NCI-H774 (cell line): ENCODE measurements around the gene MEAF6.

Source experiments
- DNase-seq: peaks from one replicate; lab custom pipeline; 2025; lab: John Stamatoyannopoulos, UW

MEAF6 gene

GRCh38 chr1:37473431-37474045 lies 41.0 kb downstream of the MEAF6 start:
- DNase-seq = no peak

- no peak for DNase-seq
Measured at GRCh38 chr1:37472994-37473393, 41.6 kb downstream of the MEAF6 start.

- no peak for DNase-seq
Measured at GRCh38 chr1:37472281-37472680, 42.3 kb downstream of the MEAF6 start.

GRCh38 chr1:37471345-37472231 lies 43.0 kb downstream of the MEAF6 start:
- DNase-seq = peak; percentile 21

- DNase-seq = no peak
Measured at GRCh38 chr1:37469386-37469785, 45.2 kb downstream of the MEAF6 start.

- DNase-seq = no peak
Measured at GRCh38 chr1:37468037-37468436, 46.5 kb downstream of the MEAF6 start.

- DNase-seq = no peak
Measured at GRCh38 chr1:37465593-37466517, 48.7 kb downstream of the MEAF6 start.

- DNase-seq = no peak
Measured at GRCh38 chr1:37464443-37464842, 50.1 kb downstream of the MEAF6 start.

- DNase-seq = no peak
Measured at GRCh38 chr1:37461698-37462436, 52.7 kb downstream of the MEAF6 start.

GRCh38 chr1:37458551-37458950 lies 56.0 kb downstream of the MEAF6 start:
- DNase-seq = no peak

- DNase-seq = no peak
Measured at GRCh38 chr1:37456614-37457013, 58.0 kb downstream of the MEAF6 start.

- no peak for DNase-seq
Measured at GRCh38 chr1:37455516-37455915, 59.0 kb downstream of the MEAF6 start.

GRCh38 chr1:37453647-37454046 lies 60.9 kb downstream of the MEAF6 start:
- no peak for DNase-seq

- no peak for DNase-seq
Measured at GRCh38 chr1:37452416-37452815, 62.1 kb downstream of the MEAF6 start.

GRCh38 chr1:37449936-37450335 lies 64.6 kb downstream of the MEAF6 start:
- no peak for DNase-seq

GRCh38 chr1:37448691-37449417 lies 65.7 kb downstream of the MEAF6 start:
- no peak for DNase-seq

- DNase-seq = no peak
Measured at GRCh38 chr1:37448185-37448584, 66.4 kb downstream of the MEAF6 start.

GRCh38 chr1:37446874-37447273 lies 67.7 kb downstream of the MEAF6 start:
- no peak for DNase-seq

- DNase-seq = no peak
Measured at GRCh38 chr1:37442644-37443043, 71.9 kb downstream of the MEAF6 start.
